Measurements from ENCODE around the gene KDM3A.

- TF ChIP-seq POLR2A (IDR thresholded peaks at IDR 0.05) (no peak), CTCF (IDR thresholded peaks at IDR 0.05) (no peak)
Measured at GRCh38 chr2:86491088-86491487, 49.9 kb downstream of the KDM3A start.
